Heart right ventricle (tissue), 16 donors: ENCODE results near the gene AKR1B1. TPM values are rescaled to one million over a fixed set of nuclear protein-coding genes. Genes with fewer than 3 reads are reported as not detected.

Experiments
- ATAC-seq, 8 donors: fragments of 200-7000 bp; cut with Tn5 transposase; one replicate each; pipeline ENCODE4 v1.9.1; 2020; ENCODE audit warnings: mild to moderate bottlenecking in 8 of 8, moderate library complexity in 8 of 8, moderate number of reproducible peaks in 1 of 8
- DNase-seq, 2 donors: peaks; one replicate each; pipeline ENCODE4 v3.0.0-alpha.2; 2020
- H3K27ac ChIP-seq, 10 donors: fragments of 200-600 bp; sonication (generic) in 2 of 10; one replicate each; pipeline versions ENCODE4 v1.5.0 to v1.8.0; 2020 to 2022; ENCODE audit warnings: mild to moderate bottlenecking in 3 of 10
- H3K27me3 ChIP-seq, 7 donors: fragments of 200-600 bp; one replicate each; pipeline ENCODE4 v1.8.0; 2021 to 2022; ENCODE audit warnings: mild to moderate bottlenecking in 2 of 7
- H3K36me3 ChIP-seq, 9 donors: fragments of 200-600 bp; sonication (generic) in 1 of 9; one replicate each; pipeline versions ENCODE4 v1.5.0 to v1.8.0; 2020 to 2022; ENCODE audit warnings: mild to moderate bottlenecking in 2 of 9
- H3K4me1 ChIP-seq, 9 donors: fragments of 200-600 bp; sonication (generic) in 1 of 9; one replicate each; pipeline versions ENCODE4 v1.5.0 to v1.8.0; 2020 to 2022; ENCODE audit warnings: mild to moderate bottlenecking in 4 of 9
- H3K4me3 ChIP-seq, 10 donors: fragments of 200-600 bp; sonication (generic) in 2 of 10; one replicate each; pipeline versions ENCODE4 v1.5.0 to v1.8.0; 2020 to 2022; ENCODE audit warnings: mild to moderate bottlenecking in 7 of 10, moderate library complexity in 2 of 10
- H3K9me3 ChIP-seq, 11 donors: fragments of 200-600 bp in 10 of 11; sonication (generic) in 2 of 11; one replicate each; pipeline versions ENCODE4 v1.5.0 to v1.8.0; 2013 to 2022; ENCODE audit warnings: mild to moderate bottlenecking in 2 of 11, control low read depth in 1 of 11, moderate library complexity in 1 of 11
- CTCF ChIP-seq, 9 donors: fragments of 200-600 bp; sonication (generic) in 2 of 9; IDR thresholded peaks; one replicate each; pipeline versions ENCODE4 v1.5.0 to v1.8.0; 2021 to 2022; ENCODE audit warnings: antibody characterized with exemption in 9 of 9, mild to moderate bottlenecking in 5 of 9, moderate library complexity in 1 of 9
- WGBS, 2 donors: extraction: QIAGEN DNeasy Blood & Tissue Kit; methylation state at CpG; one replicate each; pipeline ENCODE4 v1.1.7; 2013; ENCODE audit warnings: inconsistent platforms in 1 of 2; 5-methylcytosine and 5-hydroxymethylcytosine counted together
- intact Hi-C, 10 donors: fragments of 100-400 bp; cut with DNase I; formaldehyde crosslinking; loops; one replicate each; pipeline versions ENCODE4 v1.11.1 to v1.14.2; 2022
- polyA plus RNA-seq, 2 donors: library from polyadenylated mRNA; stranded (reverse); fragments of 200-250 nt; gene quantifications; one replicate each; pipeline ENCODE4 v1.2.3, GENCODE V29; 2013
- total RNA-seq, 10 donors: library from RNA; stranded (reverse); fragmentation: NEBNext Ultra II Directional in 3 of 10; extraction: Animal tissue kit (Norgen Biotek cat#: 25700) in 3 of 10; gene quantifications; one replicate each; pipeline versions ENCODE4 v1.2.1 to v1.2.4, GENCODE V29; 2021 to 2023
- donor health status: Arrhythmogenic right ventricular cardiomyopathy.
- donor health status: ischemic (EF 13 %, LVEDD 7.1; RV severe dilation, severe dysfunction).
- donor health status: healthy with polysubstance abuse.
- donor health status: DM: no; HTN: yes; CAD: no.
- donor health status: DM: no; HTN: no; CAD: no.
- donor health status: ischemic (EF 25% LVEDD 6.9; RV normal size, moderate dysfunction).
- donor health status: ischemic (EF 25% LVEDD 5.7; RV mildly dilated, moderate dysfunction).
- donor health status: healthy.
- donor health status: DM: yes; HTN: yes; CAD: no.
- donor health status: Ischemic cardiomyopathy.
- donor health status: ischemic (EF 35%, LVEDD 5.7; RV mildly dilated, moderate dysfunction).
- donor health status: nonischemic (EF 11% LVEDD 7.7; RV severe dilation, severe dysfunction).
- donor health status: DM: yes; HTN: yes; CAD: no.
- donor health status: PGD.
- donor health status: ischemic (EF 29% LVEDD 5.4; RV normal size, mild dysfunction).
- donor health status: nonischemic (EF 23%, LVEDD 6.1; RV moderate dilation, normal function).

Gene AKR1B1
- total and polyA plus RNA-seq, 12 donors = 96.6 to 317 (median 181) TPM

- H3K4me3 ChIP-seq = no peak overlapping the region
- no peak for DNase-seq
- no peaks in the 10 kb centered on the region for H3K27me3 ChIP-seq
- H3K4me1 ChIP-seq = peaks cover 0 to 22% (median 9%) of the 10 kb centered on the region in 9 donors
- no peak for ATAC-seq
- H3K36me3 ChIP-seq = no peaks in the 10 kb centered on the region
- peaks cover 0 to 5% (median 0%) of the 10 kb centered on the region in 11 donors for H3K9me3 ChIP-seq
- 66 to 71% methylated on average over 2 of the region's 2 CpGs for WGBS, 2 donors
- intact Hi-C loops = no loop called here
- no peak overlapping the region for H3K27ac ChIP-seq
- no peak for TF ChIP-seq CTCF (IDR thresholded peaks at IDR 0.05)
Measured at GRCh38 chr7:134477954-134478353, 19.1 kb upstream of the AKR1B1 start.

GRCh38 chr7:134476044-134476443, 17.1 kb upstream of the AKR1B1 start:
- H3K4me3 ChIP-seq = no peak overlapping the region
- peaks cover 0 to 26% (median 10%) of the 10 kb centered on the region in 9 donors for H3K4me1 ChIP-seq
- ATAC-seq (no peak), DNase-seq (no peak)
- no peak overlapping the region for H3K27ac ChIP-seq
- H3K9me3 ChIP-seq = peaks cover 0 to 5% (median 0%) of the 10 kb centered on the region in 11 donors
- no peaks in the 10 kb centered on the region for H3K36me3 ChIP-seq
- intact Hi-C loops = no loop called here
- TF ChIP-seq CTCF (IDR thresholded peaks at IDR 0.05) = no peak
- H3K27me3 ChIP-seq = no peaks in the 10 kb centered on the region

- Histone ChIP-seq H3K9me3 (peaks cover 0 to 5% (median 0%) of the 10 kb centered on the region in 11 donors), H3K27ac (no peak overlapping the region), H3K4me3 (no peak overlapping the region), H3K36me3 (no peaks in the 10 kb centered on the region), H3K4me1 (peaks cover 0 to 13% (median 0%) of the 10 kb centered on the region in 9 donors), H3K27me3 (no peaks in the 10 kb centered on the region)
- intact Hi-C loops = no loop called here
- DNase-seq (no peak), ATAC-seq (no peak)
- no peak for TF ChIP-seq CTCF (IDR thresholded peaks at IDR 0.05)
- 82 to 87% methylated on average over 1 of the region's 1 CpG for WGBS, 2 donors
Measured at GRCh38 chr7:134474828-134475227, 15.9 kb upstream of the AKR1B1 start.

- 63 to 70% methylated on average over 6 of the region's 6 CpGs for WGBS, 2 donors
- Histone ChIP-seq H3K36me3 (no peaks in the 10 kb centered on the region), H3K27ac (no peak overlapping the region), H3K4me3 (no peak overlapping the region), H3K4me1 (peaks cover 0 to 12% (median 0%) of the 10 kb centered on the region in 9 donors), H3K9me3 (peaks cover 0 to 5% (median 0%) of the 10 kb centered on the region in 11 donors), H3K27me3 (no peaks in the 10 kb centered on the region)
- intact Hi-C loops = no loop called here
- ATAC-seq (peak in 4 of 8 donors; percentile 39 to 74 (median 65)), DNase-seq (no peak)
- no peak for TF ChIP-seq CTCF (IDR thresholded peaks at IDR 0.05)
Measured at GRCh38 chr7:134473861-134474291, 15.0 kb upstream of the AKR1B1 start.
